ENCODE measurements around the gene TSC22D4.
A peak's percentile ranks its signal among the peaks of the same experiment; 100 is the strongest.

The TSC22D4 gene

DNA sequence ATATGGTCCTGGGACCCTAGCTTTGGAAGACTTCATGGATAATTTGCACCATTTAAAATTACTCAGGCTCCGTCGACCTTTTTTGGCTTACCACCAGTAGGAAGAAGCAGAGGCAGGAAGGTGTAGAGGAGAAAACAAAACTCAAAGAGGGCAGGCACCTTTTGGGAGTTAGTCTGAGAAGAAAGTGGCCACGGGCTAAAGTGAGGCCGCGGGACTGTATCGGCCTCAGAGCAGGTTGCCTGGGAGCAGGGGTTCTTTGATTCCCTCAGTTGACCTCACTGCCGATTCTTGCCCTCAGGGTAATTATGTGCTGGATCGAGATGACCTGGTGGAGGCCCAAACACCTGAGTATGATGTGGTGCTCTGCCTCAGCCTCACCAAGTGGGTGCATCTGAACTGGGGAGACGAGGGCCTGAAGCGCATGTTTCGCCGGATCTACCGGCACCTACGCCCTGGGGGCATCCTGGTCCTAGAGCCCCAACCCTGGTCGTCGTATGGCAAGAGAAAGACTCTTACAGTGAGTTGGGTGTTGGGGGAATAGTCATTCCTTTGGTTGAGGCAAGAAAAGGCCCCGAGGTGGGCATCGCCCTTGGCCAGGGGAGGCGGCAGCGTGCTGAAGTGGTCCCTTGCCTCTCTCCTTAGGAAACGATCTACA lies 46.3 kb downstream of the TSC22D4 start:
- Histone ChIP-seq H3K9me3 (ENCODE audit: control insufficient read depth, low read length) (peaks cover 2% of the 10 kb centered on the region), H3K4me3 (ENCODE audit: extremely low read depth, insufficient read depth, low read length, poor library complexity, severe bottlenecking) (no peak overlapping the region), H3K4me1 (ENCODE audit: control insufficient read depth, insufficient read depth, low read length, poor library complexity, severe bottlenecking) (peaks cover 15% of the 10 kb centered on the region), H3K27ac (ENCODE audit: low read depth, low read length, severe bottlenecking) (no peak overlapping the region), H3K36me3 (ENCODE audit: control insufficient read depth, insufficient read depth, low read length) (peaks cover 52% of the 10 kb centered on the region)
- WGBS, 2 experiments (ENCODE audit: insufficient coverage in 2 of 2) = 90 to 96% methylated on average over 18 to 21 of the region's 21 CpGs

DNA sequence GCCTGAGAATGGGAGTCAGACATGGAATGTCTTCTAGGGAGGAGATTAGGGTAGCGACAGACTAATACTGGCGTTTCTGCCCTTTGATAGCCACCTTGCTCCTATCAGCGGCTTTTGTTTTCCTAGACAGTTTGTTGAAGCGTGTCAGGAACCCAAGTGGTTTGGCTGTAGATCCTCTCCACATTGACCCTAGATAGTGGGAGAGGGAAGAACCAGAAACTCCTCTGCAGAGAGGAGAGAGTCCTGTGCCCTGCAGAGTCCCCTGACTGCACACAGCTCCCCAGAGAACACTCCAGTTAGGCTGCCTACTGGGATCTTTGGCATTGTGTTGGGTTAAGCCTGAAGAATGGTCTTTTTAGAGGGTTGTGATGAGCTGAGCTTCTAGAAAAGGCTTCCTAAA lies 47.0 kb downstream of the TSC22D4 start:
- 93 to 100% methylated on average over 2 of the region's 4 CpGs for WGBS, 2 experiments (ENCODE audit: insufficient coverage in 2 of 2)
- Histone ChIP-seq H3K9me3 (ENCODE audit: control insufficient read depth, low read length) (peaks cover 4% of the 10 kb centered on the region), H3K27ac (ENCODE audit: low read depth, low read length, severe bottlenecking) (no peak overlapping the region), H3K4me3 (ENCODE audit: extremely low read depth, insufficient read depth, low read length, poor library complexity, severe bottlenecking) (no peak overlapping the region), H3K36me3 (ENCODE audit: control insufficient read depth, insufficient read depth, low read length) (peaks cover 52% of the 10 kb centered on the region), H3K4me1 (ENCODE audit: control insufficient read depth, insufficient read depth, low read length, poor library complexity, severe bottlenecking) (peaks cover 15% of the 10 kb centered on the region)

DNA sequence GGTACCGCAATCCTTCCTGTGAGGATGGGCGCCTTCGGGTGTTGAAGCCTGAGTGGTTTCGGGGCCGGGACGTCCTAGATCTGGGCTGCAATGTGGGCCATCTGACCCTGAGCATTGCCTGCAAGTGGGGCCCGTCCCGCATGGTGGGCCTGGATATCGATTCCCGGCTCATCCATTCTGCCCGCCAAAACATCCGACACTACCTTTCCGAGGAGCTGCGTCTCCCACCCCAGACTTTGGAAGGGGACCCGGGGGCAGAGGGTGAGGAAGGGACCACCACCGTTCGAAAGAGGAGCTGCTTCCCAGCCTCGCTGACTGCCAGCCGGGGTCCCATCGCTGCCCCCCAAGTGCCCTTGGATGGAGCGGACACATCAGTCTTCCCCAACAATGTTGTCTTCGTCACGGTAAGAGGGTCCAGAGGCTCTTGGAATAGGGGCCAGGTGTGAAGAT lies 47.7 kb downstream of the TSC22D4 start:
- peaks cover 4% of the 10 kb centered on the region for H3K9me3 ChIP-seq (ENCODE audit: control insufficient read depth, low read length)
- WGBS, 2 experiments (ENCODE audit: insufficient coverage in 2 of 2) = 95 to 97% methylated on average over 21 to 22 of the region's 23 CpGs
- peak overlapping the region; percentile 78 for H3K4me3 ChIP-seq (ENCODE audit: extremely low read depth, insufficient read depth, low read length, poor library complexity, severe bottlenecking)
- H3K4me1 ChIP-seq (ENCODE audit: control insufficient read depth, insufficient read depth, low read length, poor library complexity, severe bottlenecking) = peaks cover 15% of the 10 kb centered on the region
- H3K27ac ChIP-seq (ENCODE audit: low read depth, low read length, severe bottlenecking) = no peak overlapping the region
- peaks cover 52% of the 10 kb centered on the region for H3K36me3 ChIP-seq (ENCODE audit: control insufficient read depth, insufficient read depth, low read length)

DNA sequence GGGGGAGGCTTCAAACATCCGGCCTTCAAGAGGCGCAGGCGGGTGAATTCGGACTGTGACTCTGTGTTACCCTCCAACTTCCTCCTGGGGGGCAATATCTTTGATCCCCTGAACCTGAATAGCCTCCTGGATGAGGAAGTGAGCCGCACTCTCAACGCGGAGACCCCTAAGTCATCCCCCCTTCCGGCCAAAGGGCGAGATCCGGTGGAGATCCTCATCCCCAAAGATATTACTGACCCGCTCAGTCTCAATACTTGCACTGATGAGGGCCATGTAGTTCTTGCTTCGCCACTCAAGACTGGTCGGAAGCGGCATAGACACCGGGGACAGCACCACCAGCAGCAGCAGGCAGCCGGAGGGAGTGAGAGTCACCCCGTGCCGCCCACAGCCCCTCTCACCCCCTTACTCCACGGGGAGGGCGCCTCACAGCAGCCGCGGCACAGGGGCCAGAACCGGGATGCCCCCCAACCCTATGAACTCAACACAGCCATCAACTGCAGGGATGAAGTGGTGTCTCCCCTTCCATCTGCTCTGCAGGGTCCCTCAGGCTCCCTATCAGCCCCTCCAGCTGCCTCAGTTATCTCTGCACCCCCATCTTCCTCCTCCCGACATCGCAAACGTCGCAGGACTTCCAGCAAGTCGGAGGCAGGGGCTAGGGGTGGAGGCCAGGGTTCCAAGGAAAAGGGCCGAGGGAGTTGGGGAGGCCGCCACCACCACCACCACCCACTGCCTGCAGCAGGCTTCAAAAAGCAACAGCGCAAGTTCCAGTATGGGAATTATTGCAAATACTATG lies 48.3 kb downstream of the TSC22D4 start:
- Histone ChIP-seq H3K9me3 (ENCODE audit: control insufficient read depth, low read length) (peaks cover 4% of the 10 kb centered on the region), H3K4me3 (ENCODE audit: extremely low read depth, insufficient read depth, low read length, poor library complexity, severe bottlenecking) (peak overlapping the region; percentile 78), H3K36me3 (ENCODE audit: control insufficient read depth, insufficient read depth, low read length) (peaks cover 50% of the 10 kb centered on the region), H3K27ac (ENCODE audit: low read depth, low read length, severe bottlenecking) (peak overlapping the region; percentile 99), H3K4me1 (ENCODE audit: control insufficient read depth, insufficient read depth, low read length, poor library complexity, severe bottlenecking) (peaks cover 15% of the 10 kb centered on the region)
- WGBS, 2 experiments (ENCODE audit: insufficient coverage in 2 of 2) = 45 to 69% methylated on average over 23 to 24 of the region's 31 CpGs

DNA sequence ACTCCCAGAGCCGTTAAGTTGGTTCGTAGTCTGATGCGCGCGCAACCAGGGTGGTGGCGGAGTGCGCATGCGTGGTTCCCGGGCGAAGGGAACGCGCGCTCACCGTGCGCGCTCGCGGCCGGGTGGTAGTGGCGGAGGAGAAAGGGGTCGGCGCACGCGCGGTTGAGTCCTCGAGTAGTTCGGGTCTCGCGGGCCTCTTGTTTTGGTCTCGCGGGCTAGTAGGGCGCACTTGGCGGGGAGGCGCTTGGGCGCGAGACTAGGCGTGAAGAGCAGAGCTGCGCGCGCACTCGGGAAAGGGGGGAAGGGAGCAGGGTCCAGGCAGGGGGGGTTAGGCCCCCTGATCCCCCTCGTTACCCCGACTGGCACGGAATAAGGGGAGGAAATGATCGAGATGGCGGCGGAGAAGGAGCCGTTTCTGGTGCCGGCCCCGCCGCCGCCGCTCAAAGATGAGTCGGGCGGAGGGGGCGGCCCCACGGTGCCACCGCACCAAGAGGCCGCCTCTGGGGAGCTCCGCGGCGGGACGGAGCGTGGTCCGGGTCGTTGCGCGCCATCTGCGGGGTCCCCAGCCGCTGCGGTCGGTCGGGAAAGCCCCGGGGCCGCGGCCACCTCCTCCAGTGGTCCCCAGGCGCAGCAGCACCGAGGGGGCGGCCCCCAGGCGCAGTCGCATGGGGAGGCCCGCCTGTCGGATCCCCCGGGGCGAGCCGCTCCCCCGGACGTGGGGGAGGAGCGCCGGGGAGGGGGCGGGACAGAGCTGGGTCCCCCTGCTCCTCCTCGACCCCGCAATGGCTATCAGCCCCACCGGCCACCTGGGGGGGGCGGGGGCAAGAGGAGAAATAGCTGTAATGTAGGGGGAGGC lies 49.1 kb downstream of the TSC22D4 start, which contains the start of gene MEPCE:
Gene MEPCE, plus strand, starts transcription at position 195 of the 856 bp plus-strand sequence. Its CDS starts 188 bp downstream, at position 383.
- WGBS, 2 experiments (ENCODE audit: insufficient coverage in 2 of 2) = 0 to 1% methylated on average over 47 to 65 of the region's 95 CpGs
- Histone ChIP-seq H3K4me1 (ENCODE audit: control insufficient read depth, insufficient read depth, low read length, poor library complexity, severe bottlenecking) (peaks cover 15% of the 10 kb centered on the region), H3K4me3 (ENCODE audit: extremely low read depth, insufficient read depth, low read length, poor library complexity, severe bottlenecking) (peak within 1 kb of the TSS; percentile 78), H3K9me3 (ENCODE audit: control insufficient read depth, low read length) (peaks cover 4% of the 10 kb centered on the region), H3K27ac (ENCODE audit: low read depth, low read length, severe bottlenecking) (peak within 1 kb of the TSS; percentile 99), H3K36me3 (ENCODE audit: control insufficient read depth, insufficient read depth, low read length) (peaks cover 44% of the 10 kb centered on the region)

DNA sequence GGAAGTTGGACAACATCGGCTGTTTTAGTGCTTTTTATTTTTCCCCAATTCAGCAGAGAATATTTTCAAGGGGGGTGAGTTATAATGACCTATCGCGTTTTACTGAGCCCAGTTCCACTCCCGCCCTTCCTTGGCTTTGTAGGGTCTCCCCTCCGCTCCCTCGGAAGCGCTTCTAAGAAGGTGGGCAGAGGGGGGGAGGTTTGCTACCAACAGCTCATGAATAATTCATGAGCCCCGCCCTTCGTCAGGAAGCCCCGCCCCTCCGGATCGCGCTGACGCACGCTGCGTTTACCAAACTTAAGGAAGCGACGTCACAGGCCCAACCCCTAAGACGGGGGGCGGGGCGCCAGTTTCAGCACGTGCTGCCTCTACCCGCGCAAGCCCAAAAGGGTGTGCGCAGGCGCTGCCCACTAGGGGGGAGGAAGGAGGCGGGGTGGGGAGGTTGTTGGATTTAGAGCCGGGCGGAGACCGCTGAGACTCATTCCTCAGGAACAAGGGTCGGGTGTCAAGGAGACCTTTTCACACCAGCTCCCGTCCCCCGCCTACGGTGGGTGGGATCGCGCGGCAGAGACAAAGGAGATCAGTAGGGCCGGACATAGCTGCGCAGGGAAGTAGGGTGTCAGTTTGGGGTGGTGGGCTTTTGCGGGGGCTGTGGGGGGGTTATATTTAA lies 49.9 kb downstream of the TSC22D4 start:
- WGBS, 2 experiments (ENCODE audit: insufficient coverage in 2 of 2) = 0% methylated on average over 13 to 37 of the region's 40 CpGs
- H3K27ac ChIP-seq (ENCODE audit: low read depth, low read length, severe bottlenecking) = peak overlapping the region; percentile 99
- H3K36me3 ChIP-seq (ENCODE audit: control insufficient read depth, insufficient read depth, low read length) = peaks cover 36% of the 10 kb centered on the region

DNA sequence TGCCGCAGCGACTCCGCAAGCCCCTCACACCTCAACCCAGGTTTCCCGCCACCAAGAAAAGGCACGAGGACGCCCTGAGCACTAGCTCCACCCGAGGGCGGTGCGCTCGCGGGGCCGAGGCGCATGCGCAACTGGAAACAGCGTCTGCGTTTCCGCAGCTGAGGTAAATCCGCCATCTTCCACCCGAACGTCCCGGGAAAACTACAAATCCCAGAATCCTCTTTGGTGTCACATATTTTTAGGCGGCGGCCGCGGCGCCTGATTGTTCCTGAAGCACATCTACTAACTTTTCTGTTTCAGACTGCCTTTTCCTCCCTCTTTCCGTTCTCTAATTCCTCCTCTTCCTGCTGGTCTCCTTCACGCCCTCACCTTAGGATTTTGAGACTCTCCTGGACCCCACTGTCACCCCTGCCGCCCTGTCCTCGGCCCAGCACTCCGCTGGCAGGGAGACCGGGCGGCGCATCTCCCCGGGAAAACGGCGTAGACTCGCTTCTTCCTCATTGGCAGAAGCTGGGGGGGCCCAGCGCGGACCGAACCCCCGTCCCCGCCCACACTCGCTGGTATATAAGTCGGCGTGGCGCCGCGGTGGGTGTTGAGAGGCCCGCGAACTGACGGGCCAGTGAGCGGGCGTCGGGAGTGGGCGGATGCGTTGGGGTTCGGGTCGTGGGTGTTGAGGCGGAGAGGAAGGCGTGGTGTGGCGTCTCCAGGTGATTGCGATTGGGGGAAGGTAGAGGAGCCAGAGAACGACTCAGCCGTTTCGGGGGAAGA lies 50.6 kb downstream of the TSC22D4 start, which contains the start of gene ZCWPW1:
Gene ZCWPW1, minus strand, starts transcription at position 505 of the 768 bp plus-strand sequence. CDS start 8,054 bp downstream, outside the sequence.
- 0% methylated on average over 52 to 55 of the region's 66 CpGs for WGBS, 2 experiments (ENCODE audit: insufficient coverage in 2 of 2)
- H3K36me3 ChIP-seq (ENCODE audit: control insufficient read depth, insufficient read depth, low read length) = peaks cover 29% of the 10 kb centered on the region
- peak within 1 kb of the TSS; percentile 99 for H3K27ac ChIP-seq (ENCODE audit: low read depth, low read length, severe bottlenecking)
- peak within 1 kb of the TSS; percentile 78 for H3K4me3 ChIP-seq (ENCODE audit: extremely low read depth, insufficient read depth, low read length, poor library complexity, severe bottlenecking)
- peaks cover 4% of the 10 kb centered on the region for H3K9me3 ChIP-seq (ENCODE audit: control insufficient read depth, low read length)
- peaks cover 15% of the 10 kb centered on the region for H3K4me1 ChIP-seq (ENCODE audit: control insufficient read depth, insufficient read depth, low read length, poor library complexity, severe bottlenecking)

More for the DNA sequence above, 49.9 kb downstream of the TSC22D4 start:
- Histone ChIP-seq H3K4me3 (ENCODE audit: extremely low read depth, insufficient read depth, low read length, poor library complexity, severe bottlenecking) (peak overlapping the region; percentile 78), H3K9me3 (ENCODE audit: control insufficient read depth, low read length) (peaks cover 4% of the 10 kb centered on the region), H3K4me1 (ENCODE audit: control insufficient read depth, insufficient read depth, low read length, poor library complexity, severe bottlenecking) (peaks cover 15% of the 10 kb centered on the region)

DNA sequence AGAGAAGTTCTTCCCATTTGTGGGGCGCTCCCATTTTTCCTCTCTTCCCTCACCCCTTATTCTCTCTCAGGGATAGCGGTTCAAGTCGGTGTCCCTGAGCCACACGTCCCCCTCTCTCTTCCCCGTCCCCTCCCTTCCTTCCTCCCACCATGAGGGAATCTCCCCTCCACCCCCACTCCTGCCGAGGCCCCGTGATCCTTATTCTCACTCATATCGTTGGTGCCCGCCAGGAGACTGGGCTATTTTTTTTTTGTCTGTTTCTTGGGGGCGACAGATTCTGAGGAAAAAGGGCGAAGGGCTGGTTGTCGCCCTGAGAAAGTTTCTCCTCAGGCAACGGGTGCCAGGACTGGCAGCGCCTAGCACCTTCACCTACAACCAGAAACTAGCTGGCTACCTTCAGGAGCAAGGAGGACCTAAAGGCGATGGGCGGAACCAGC lies 51.2 kb downstream of the TSC22D4 start:
- peak overlapping the region; percentile 78 for H3K4me3 ChIP-seq (ENCODE audit: extremely low read depth, insufficient read depth, low read length, poor library complexity, severe bottlenecking)
- H3K4me1 ChIP-seq (ENCODE audit: control insufficient read depth, insufficient read depth, low read length, poor library complexity, severe bottlenecking) = peaks cover 15% of the 10 kb centered on the region
- peaks cover 4% of the 10 kb centered on the region for H3K9me3 ChIP-seq (ENCODE audit: control insufficient read depth, low read length)
- H3K36me3 ChIP-seq (ENCODE audit: control insufficient read depth, insufficient read depth, low read length) = peaks cover 23% of the 10 kb centered on the region
- no peak overlapping the region for H3K27ac ChIP-seq (ENCODE audit: low read depth, low read length, severe bottlenecking)
- 74 to 76% methylated on average over 8 to 12 of the region's 16 CpGs for WGBS, 2 experiments (ENCODE audit: insufficient coverage in 2 of 2)

DNA sequence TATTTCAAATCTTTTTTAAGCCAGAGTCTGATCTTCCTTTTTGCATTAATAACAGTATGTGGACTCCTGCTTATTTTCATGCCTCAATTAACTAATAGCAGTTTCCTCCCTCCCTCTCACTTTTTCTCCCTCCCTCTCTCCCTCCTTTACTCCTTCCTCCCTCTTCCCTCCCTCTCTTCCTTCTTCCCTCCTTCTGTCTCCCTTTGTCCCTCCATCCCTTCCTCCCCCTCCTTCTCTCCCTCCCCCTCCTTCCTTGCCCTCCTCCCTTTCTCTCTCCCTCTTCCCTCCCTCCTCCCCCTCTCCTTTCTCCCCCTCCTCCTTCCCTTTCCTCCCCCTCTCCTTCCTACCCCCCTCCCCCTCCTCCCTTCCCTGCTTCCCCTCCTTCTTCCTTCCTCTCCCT lies 52.5 kb downstream of the TSC22D4 start:
- no peak overlapping the region for H3K27ac ChIP-seq (ENCODE audit: low read depth, low read length, severe bottlenecking)
- peaks cover 9% of the 10 kb centered on the region for H3K4me1 ChIP-seq (ENCODE audit: control insufficient read depth, insufficient read depth, low read length, poor library complexity, severe bottlenecking)
- peaks cover 4% of the 10 kb centered on the region for H3K9me3 ChIP-seq (ENCODE audit: control insufficient read depth, low read length)
- H3K36me3 ChIP-seq (ENCODE audit: control insufficient read depth, insufficient read depth, low read length) = peaks cover 10% of the 10 kb centered on the region
- H3K4me3 ChIP-seq (ENCODE audit: extremely low read depth, insufficient read depth, low read length, poor library complexity, severe bottlenecking) = no peak overlapping the region

All from mesodermal cell (in vitro differentiated cells).